Keratinocyte (primary cell): Measurements from ENCODE around the gene PLB1. TPM values are rescaled to one million over a fixed set of nuclear protein-coding genes. Genes with fewer than 3 reads are reported as not detected.

ENCODE experiments used
- DNase-seq: peaks from one replicate; pipeline ENCODE4 v3.0.0-alpha.2; 2011; ENCODE audit warnings: low read depth, missing footprints, low spot score
- FAIRE-seq: peaks from 2 replicates; lab custom pipeline; 2011; peaks lifted over from hg19 to GRCh38; lab: Jason Lieb, UNC
- H2AFZ ChIP-seq: 2 replicates; pipeline ENCODE4 v1.6.0; 2012; ENCODE audit warnings: low read length, control low read depth, inconsistent platforms; ENCODE audit not compliant: control insufficient read depth
- H3K27ac ChIP-seq: 2 replicates; pipeline ENCODE4 v1.5.1; 2011; ENCODE audit warnings: low read length; ENCODE audit not compliant: control insufficient read depth, insufficient read depth
- H3K27me3 ChIP-seq: 3 replicates; pipeline ENCODE4 v1.6.0; 2011; ENCODE audit warnings: low read length; ENCODE audit not compliant: control insufficient read depth, insufficient read depth; ENCODE audit errors: extremely low read depth
- H3K36me3 ChIP-seq, 2 experiments: 2 replicates in 1 of 2; 3 replicates in 1 of 2; pipeline ENCODE4 v1.5.1; 2011; ENCODE audit warnings: low read length in 2 of 2, mild to moderate bottlenecking in 1 of 2; ENCODE audit not compliant: control insufficient read depth in 2 of 2, insufficient read depth in 2 of 2; ENCODE audit errors: extremely low read depth in 1 of 2
- H3K4me1 ChIP-seq: 3 replicates; pipeline ENCODE4 v1.5.1; 2011; ENCODE audit warnings: low read length; ENCODE audit not compliant: control insufficient read depth, insufficient read depth; ENCODE audit errors: extremely low read depth
- H3K4me2 ChIP-seq: 3 replicates; pipeline ENCODE4 v1.6.0; 2011; ENCODE audit warnings: low read depth, low read length; ENCODE audit not compliant: control insufficient read depth, insufficient read depth; ENCODE audit errors: extremely low read depth
- H3K4me3 ChIP-seq, 3 experiments: fragments of 200-600 bp in 1 of 3; sonication (generic) in 1 of 3; 2 replicates in 2 of 3; 3 replicates in 1 of 3; pipeline ENCODE4 v1.5.1; 2011 to 2016; ENCODE audit warnings: low read length in 3 of 3, mild to moderate bottlenecking in 3 of 3, control low read depth in 2 of 3, inconsistent platforms in 1 of 3, low read depth in 1 of 3, mixed read lengths in 1 of 3, mixed run types in 1 of 3, moderate library complexity in 1 of 3; ENCODE audit not compliant: control insufficient read depth in 2 of 3, insufficient read depth in 2 of 3; ENCODE audit errors: extremely low read depth in 1 of 3
- H3K79me2 ChIP-seq: 2 replicates; pipeline ENCODE4 v1.6.0; 2012; ENCODE audit warnings: low read length; ENCODE audit not compliant: control insufficient read depth, insufficient read depth
- H3K9ac ChIP-seq: 3 replicates; pipeline ENCODE4 v1.6.0; 2011; ENCODE audit warnings: low read length; ENCODE audit not compliant: control insufficient read depth, insufficient read depth; ENCODE audit errors: extremely low read depth
- H3K9me1 ChIP-seq: 3 replicates; pipeline ENCODE4 v1.6.0; 2011; ENCODE audit warnings: low read length; ENCODE audit not compliant: control insufficient read depth, insufficient read depth; ENCODE audit errors: extremely low read depth
- H3K9me3 ChIP-seq: 2 replicates; pipeline ENCODE4 v1.5.1; 2012; ENCODE audit warnings: low read depth, low read length; ENCODE audit not compliant: control insufficient read depth
- H4K20me1 ChIP-seq: 3 replicates; pipeline ENCODE4 v1.6.0; 2011; ENCODE audit warnings: low read length; ENCODE audit not compliant: control insufficient read depth, insufficient read depth; ENCODE audit errors: extremely low read depth
- EZH2 ChIP-seq: IDR thresholded peaks from one replicate; pipeline ENCODE4 v1.6.1; 2012; ENCODE audit warnings: inconsistent platforms, mild to moderate bottlenecking, low read length, moderate library complexity
- dilution Hi-C: fragments of 300-500 bp; cut with MboI; formaldehyde crosslinking; loops from one replicate; pipeline ENCODE4 v1.7.0; 2020; ENCODE audit warnings: low sequenced_read_pairs; ENCODE audit not compliant: extremely low pct_ligation_motif_present
- polyA plus RNA-seq, 5 experiments: library from polyadenylated mRNA; depleted of rRNA in 3 of 5; stranded (reverse) in 3 of 5; stranded (forward) in 1 of 5; unstranded in 1 of 5; fragments of >200 nt; gene quantifications; 1 replicate in 1 of 5; 2 replicates in 3 of 5; 3 replicates in 1 of 5; pipeline versions ENCODE4 v1.2.1 to v1.2.3, GENCODE V29; 2011 to 2012; ENCODE audit warnings: missing spikeins in 2 of 5, low read depth in 1 of 5, low replicate concordance in 1 of 5
- TF ChIP-seq, protein P1 (sequence below), 3 experiments: IDR thresholded peaks in 1 of 3; conservative IDR thresholded peaks in 1 of 3; optimal IDR thresholded peaks in 1 of 3; 2 replicates in 2 of 3; 3 replicates in 1 of 3; pipeline versions ENCODE3 to v1.5.1; 2011; ENCODE audit warnings: low read length in 3 of 3, mild to moderate bottlenecking in 3 of 3, moderate library complexity in 2 of 3, control low read depth in 1 of 3, inconsistent platforms in 1 of 3; ENCODE audit not compliant: insufficient read depth in 2 of 3; ENCODE audit errors: extremely low read depth in 1 of 3

The PLB1 gene
- polyA plus RNA-seq, 1 donor (not counting 4 experiments of a cell fraction or from before 2014, with no cell fraction given) = 6.7 TPM

DNA sequence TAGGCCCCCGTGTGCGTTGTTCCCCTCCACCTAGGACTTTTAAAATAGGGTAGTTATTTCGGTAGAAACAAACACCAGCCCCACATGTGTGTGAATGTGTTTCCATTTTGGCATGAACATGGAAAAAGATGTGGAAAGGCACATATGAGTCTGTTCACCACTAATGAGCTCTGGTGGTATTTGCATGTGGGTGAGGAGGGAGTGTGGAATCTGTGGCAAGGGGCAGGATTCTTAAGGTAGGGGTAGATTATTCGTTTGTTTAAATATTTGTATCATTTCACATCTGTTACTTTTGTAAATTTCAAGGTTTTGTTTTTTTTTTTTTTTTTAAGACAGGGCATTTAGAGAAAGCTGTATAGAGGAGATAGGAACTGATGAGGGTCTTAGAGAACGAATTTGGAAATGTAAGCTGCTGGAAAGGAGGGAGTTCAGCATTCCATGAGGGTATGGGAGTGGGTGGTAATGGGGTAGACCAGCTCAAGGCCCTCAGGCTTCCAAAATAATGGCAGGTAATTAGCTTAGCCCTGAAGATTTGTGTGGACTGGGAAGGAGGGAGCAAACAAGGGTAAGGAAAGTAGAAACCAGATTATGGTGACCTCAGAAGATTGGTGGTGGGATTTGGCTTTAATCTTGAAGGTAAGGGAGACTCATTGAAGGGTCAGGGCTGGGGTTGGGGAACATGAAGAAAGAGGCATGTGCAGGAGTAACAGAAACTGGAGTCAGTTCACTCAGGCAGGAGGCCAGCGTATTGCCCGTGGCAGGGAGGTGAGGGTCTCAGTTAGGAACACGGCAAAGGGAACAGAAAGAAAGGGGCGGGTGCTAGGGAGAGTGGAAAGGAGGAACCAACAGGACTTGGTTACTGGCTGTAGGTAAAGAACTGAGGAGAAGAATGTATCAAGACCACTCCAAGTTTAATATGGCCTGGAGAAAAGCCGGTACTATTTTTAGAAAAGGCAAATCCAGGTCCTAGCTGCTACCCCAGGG is 123.6 kb downstream of the PLB1 start:
- TF ChIP-seq EZH2 = no peak
- TF ChIP-seq, protein P1, sequence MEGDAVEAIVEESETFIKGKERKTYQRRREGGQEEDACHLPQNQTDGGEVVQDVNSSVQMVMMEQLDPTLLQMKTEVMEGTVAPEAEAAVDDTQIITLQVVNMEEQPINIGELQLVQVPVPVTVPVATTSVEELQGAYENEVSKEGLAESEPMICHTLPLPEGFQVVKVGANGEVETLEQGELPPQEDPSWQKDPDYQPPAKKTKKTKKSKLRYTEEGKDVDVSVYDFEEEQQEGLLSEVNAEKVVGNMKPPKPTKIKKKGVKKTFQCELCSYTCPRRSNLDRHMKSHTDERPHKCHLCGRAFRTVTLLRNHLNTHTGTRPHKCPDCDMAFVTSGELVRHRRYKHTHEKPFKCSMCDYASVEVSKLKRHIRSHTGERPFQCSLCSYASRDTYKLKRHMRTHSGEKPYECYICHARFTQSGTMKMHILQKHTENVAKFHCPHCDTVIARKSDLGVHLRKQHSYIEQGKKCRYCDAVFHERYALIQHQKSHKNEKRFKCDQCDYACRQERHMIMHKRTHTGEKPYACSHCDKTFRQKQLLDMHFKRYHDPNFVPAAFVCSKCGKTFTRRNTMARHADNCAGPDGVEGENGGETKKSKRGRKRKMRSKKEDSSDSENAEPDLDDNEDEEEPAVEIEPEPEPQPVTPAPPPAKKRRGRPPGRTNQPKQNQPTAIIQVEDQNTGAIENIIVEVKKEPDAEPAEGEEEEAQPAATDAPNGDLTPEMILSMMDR (optimal IDR thresholded peaks at IDR 0.05 in 1 of 3, IDR thresholded peaks at IDR 0.05 in 1 of 3, conservative IDR thresholded peaks at IDR 0.05 in 1 of 3; ENCODE audit: extremely low read depth in 1 of 3, insufficient read depth in 2 of 3, low read length in 3 of 3) = no peak
- no peak overlapping the region for H2AFZ ChIP-seq
- H3K9ac ChIP-seq = no peak overlapping the region
- no peaks in the 10 kb centered on the region for H3K9me3 ChIP-seq
- dilution Hi-C loops = no loop called here
- DNase-seq (no peak), FAIRE-seq (no peak)
- no peaks in the 10 kb centered on the region for H4K20me1 ChIP-seq
- no peaks in the 10 kb centered on the region for H3K79me2 ChIP-seq
- H3K4me1 ChIP-seq = peaks cover 47% of the 10 kb centered on the region
- H3K4me2 ChIP-seq = no peak overlapping the region
- no peaks in the 10 kb centered on the region for H3K9me1 ChIP-seq
- H3K36me3 ChIP-seq = no peaks in the 10 kb centered on the region
- H3K27me3 ChIP-seq = no peaks in the 10 kb centered on the region
- H3K27ac ChIP-seq = peak overlapping the region; percentile 8
- H3K4me3 ChIP-seq = no peak overlapping the region

DNA sequence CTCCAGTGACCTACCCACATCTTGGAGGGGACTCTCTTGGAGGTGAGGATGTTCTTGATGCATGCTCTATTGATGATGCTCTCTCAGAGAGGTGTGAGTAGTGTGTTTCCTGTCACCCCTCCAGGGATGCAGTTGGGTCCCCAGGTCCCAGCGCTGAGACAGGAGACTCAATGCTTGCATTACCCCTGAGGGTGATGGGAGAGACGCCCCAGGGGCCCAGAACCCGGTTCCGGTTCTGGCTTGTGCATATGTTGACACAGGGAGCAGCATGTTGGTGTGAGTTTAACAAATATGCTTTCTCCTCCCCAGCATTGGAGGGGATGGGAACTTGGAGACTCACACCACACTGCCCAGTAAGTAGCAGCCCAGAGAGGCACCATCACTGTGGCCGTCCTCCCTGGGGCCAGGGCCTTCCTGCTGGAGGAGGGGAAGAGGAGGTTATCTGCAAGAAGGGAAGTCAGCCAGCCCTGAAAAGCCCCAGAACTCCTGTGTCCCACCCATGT is 124.5 kb downstream of the PLB1 start:
- H3K4me2 ChIP-seq = no peak overlapping the region
- no peaks in the 10 kb centered on the region for H4K20me1 ChIP-seq
- H3K27ac ChIP-seq = no peak overlapping the region
- H3K4me1 ChIP-seq = peaks cover 42% of the 10 kb centered on the region
- no peak for FAIRE-seq
- TF ChIP-seq, protein P1 (optimal IDR thresholded peaks at IDR 0.05 in 1 of 3, IDR thresholded peaks at IDR 0.05 in 1 of 3, conservative IDR thresholded peaks at IDR 0.05 in 1 of 3; ENCODE audit: extremely low read depth in 1 of 3, insufficient read depth in 2 of 3, low read length in 3 of 3) = no peak
- no peak for TF ChIP-seq EZH2
- no peaks in the 10 kb centered on the region for H3K36me3 ChIP-seq
- no peak for DNase-seq
- no peaks in the 10 kb centered on the region for H3K79me2 ChIP-seq
- no peaks in the 10 kb centered on the region for H3K9me3 ChIP-seq
- no peak overlapping the region for H3K4me3 ChIP-seq
- no peak overlapping the region for H3K9ac ChIP-seq
- H3K9me1 ChIP-seq = no peaks in the 10 kb centered on the region
- dilution Hi-C loops = no loop called here
- no peaks in the 10 kb centered on the region for H3K27me3 ChIP-seq
- H2AFZ ChIP-seq = no peak overlapping the region
